Adrenal gland (tissue), 12 donors: ENCODE data around the gene LCN10. TPM values are rescaled to one million over a fixed set of nuclear protein-coding genes. Genes with fewer than 3 reads are reported as not detected.

Experiments used
- DNase-seq, 7 donors: peaks; one replicate each; pipeline ENCODE4 v3.0.0-alpha.2; 2019 to 2020
- H3K27ac ChIP-seq, 5 donors: fragments of 200-600 bp; sonication (generic) in 4 of 5; 1 replicate in 3 of 5; 2 replicates in 2 of 5; pipeline versions ENCODE4 v1.5.1 to v1.8.0; 2016 to 2020; ENCODE audit warnings: mild to moderate bottlenecking in 1 of 5
- H3K27me3 ChIP-seq: fragments of 200-600 bp; 2 replicates; pipeline ENCODE4 v1.8.0; 2021
- H3K36me3 ChIP-seq, 2 donors: fragments of 200-600 bp; replicated peaks in 1 of 2; 1 replicate in 1 of 2; 2 replicates in 1 of 2; pipeline versions ENCODE4 v1.5.1 to v1.8.0; 2018 to 2022
- H3K4me1 ChIP-seq, 2 donors: fragments of 200-600 bp; replicated peaks in 1 of 2; 1 replicate in 1 of 2; 2 replicates in 1 of 2; pipeline versions ENCODE4 v1.5.1 to v1.8.0; 2018 to 2021
- H3K4me3 ChIP-seq, 4 donors: fragments of 200-600 bp; sonication (generic) in 3 of 4; one replicate each; pipeline ENCODE4 v1.5.1; 2016 to 2018
- H3K9me3 ChIP-seq, 3 donors: fragments of 200-600 bp; sonication (generic) in 1 of 3; replicated peaks in 1 of 3; 1 replicate in 2 of 3; 2 replicates in 1 of 3; pipeline versions ENCODE4 v1.5.1 to v1.8.0; 2016 to 2021
- POLR2A ChIP-seq, 2 donors: fragments of 450-650 bp; IDR thresholded peaks; one replicate each; pipeline ENCODE4 v1.6.1; 2017; ENCODE audit warnings: antibody characterized with exemption in 2 of 2, mild to moderate bottlenecking in 2 of 2, moderate library complexity in 1 of 2
- WGBS, 4 donors: extraction: QIAGEN DNeasy Blood & Tissue Kit in 2 of 4; methylation state at CpG; one replicate each; pipeline versions ENCODE4 v1.1.5 to v1.1.7; 2013 to 2017; 5-methylcytosine and 5-hydroxymethylcytosine counted together
- intact Hi-C, 2 donors: fragments of 100-400 bp; cut with DNase I; formaldehyde crosslinking; loops; one replicate each; pipeline versions ENCODE4 v1.14.1 to v1.15.0; 2022 to 2023
- polyA plus RNA-seq, 3 donors: library from polyadenylated mRNA; stranded (reverse); fragments of 200-250 nt in 2 of 3; fragments of 350-450 nt in 1 of 3; fragmentation: Illumina TruSeq in 1 of 3; extraction: RNeasy Lipid Tissue Mini Kit (QIAGEN cat#74804) in 1 of 3; gene quantifications; one replicate each; pipeline ENCODE4 v1.2.3, GENCODE V29; 2013 to 2014
- total RNA-seq, 9 donors: library from RNA; depleted of rRNA in 4 of 9; stranded (reverse); fragments of >200 nt in 4 of 9; fragments of 120-200 nt in 1 of 9; fragmentation: NEBNext Ultra II Directional in 1 of 9; extraction: Animal tissue kit (Norgen Biotek cat#: 25700) in 1 of 9; gene quantifications; one replicate each; pipeline versions ENCODE4 v1.1.0 to v1.2.4, GENCODE V29; 2013 to 2023
- TF ChIP-seq, protein P1 (sequence below), 6 experiments: fragments of 450-650 bp in 4 of 6; fragments of 200-600 bp in 2 of 6; sonication (generic) in 1 of 6; IDR thresholded peaks; 1 replicate in 5 of 6; 2 replicates in 1 of 6; pipeline versions ENCODE4 v1.5.1 to v1.8.0; 2016 to 2021; ENCODE audit warnings: antibody characterized with exemption in 6 of 6, mild to moderate bottlenecking in 2 of 6, moderate library complexity in 1 of 6
- donor health status: healthy with polysubstance abuse.
- donor health status: Bipolar disorder and iron deficiency.
- donor health status: DM: yes; HTN: yes; CAD: no.
- donor health status: DM: no; HTN: no; CAD: no.
- donor health status: DM: no; HTN: no; CAD: no.
- donor health status: DM: yes; HTN: yes; CAD: no.

LCN10 gene
- total and polyA plus RNA-seq, 12 donors: 0.11 to 9.5 (median 0.84) TPM; not detected in 6

GRCh38 chr9:136748666-136749611 lies 6.2 kb upstream of the LCN10 start:
- no peak for TF ChIP-seq POLR2A (IDR thresholded peaks at IDR 0.05)
- TF ChIP-seq, protein P1, sequence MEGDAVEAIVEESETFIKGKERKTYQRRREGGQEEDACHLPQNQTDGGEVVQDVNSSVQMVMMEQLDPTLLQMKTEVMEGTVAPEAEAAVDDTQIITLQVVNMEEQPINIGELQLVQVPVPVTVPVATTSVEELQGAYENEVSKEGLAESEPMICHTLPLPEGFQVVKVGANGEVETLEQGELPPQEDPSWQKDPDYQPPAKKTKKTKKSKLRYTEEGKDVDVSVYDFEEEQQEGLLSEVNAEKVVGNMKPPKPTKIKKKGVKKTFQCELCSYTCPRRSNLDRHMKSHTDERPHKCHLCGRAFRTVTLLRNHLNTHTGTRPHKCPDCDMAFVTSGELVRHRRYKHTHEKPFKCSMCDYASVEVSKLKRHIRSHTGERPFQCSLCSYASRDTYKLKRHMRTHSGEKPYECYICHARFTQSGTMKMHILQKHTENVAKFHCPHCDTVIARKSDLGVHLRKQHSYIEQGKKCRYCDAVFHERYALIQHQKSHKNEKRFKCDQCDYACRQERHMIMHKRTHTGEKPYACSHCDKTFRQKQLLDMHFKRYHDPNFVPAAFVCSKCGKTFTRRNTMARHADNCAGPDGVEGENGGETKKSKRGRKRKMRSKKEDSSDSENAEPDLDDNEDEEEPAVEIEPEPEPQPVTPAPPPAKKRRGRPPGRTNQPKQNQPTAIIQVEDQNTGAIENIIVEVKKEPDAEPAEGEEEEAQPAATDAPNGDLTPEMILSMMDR (IDR thresholded peaks at IDR 0.05): no peak
- intact Hi-C loops: no loop called here
- Histone ChIP-seq H3K27ac (no peak overlapping the region), H3K4me3 (no peak overlapping the region), H3K36me3 (no peaks in the 10 kb centered on the region), H3K9me3 (no peaks in the 10 kb centered on the region), H3K27me3 (no peaks in the 10 kb centered on the region), H3K4me1 (peaks cover 5 to 9% of the 10 kb centered on the region in 2 donors)
- WGBS, 4 donors: 42 to 61% (median 58%) methylated on average over 11 to 21 of the region's 21 CpGs
- peak in 5 of 7 donors; percentile 54 to 68 (median 64) for DNase-seq

DNA sequence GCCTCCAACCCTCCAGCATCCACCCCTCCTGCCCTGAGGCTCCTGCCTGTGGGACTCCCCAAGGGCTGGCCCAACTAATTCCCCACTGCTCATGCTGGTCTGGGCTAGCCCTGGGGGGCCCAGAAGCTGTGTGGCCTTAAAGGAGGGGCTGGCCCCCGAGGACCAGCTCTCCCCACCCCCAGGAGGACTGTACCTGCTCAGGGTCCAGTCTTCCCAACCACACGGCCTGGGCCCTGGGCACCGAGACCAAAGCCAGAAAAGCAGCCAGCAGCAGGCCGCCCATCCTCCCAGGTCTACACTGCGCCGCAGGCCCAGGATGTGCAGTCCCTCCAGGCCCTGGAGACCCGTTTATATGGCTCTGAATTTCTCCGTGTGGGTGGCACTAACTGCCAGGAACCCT lies 5.5 kb upstream of the LCN10 start, which contains the start of gene LCN6:
LCN6 (minus strand) TSS at position 325 of the 400 bp plus-strand sequence; CDS start at position 283, 42 bp downstream.
- no peak within 1 kb of the TSS for H3K4me3 ChIP-seq
- H3K27ac ChIP-seq: no peak within 1 kb of the TSS
- DNase-seq: no peak
- peaks cover 4% of the 10 kb centered on the region for H3K27me3 ChIP-seq
- H3K36me3 ChIP-seq: no peaks in the 10 kb centered on the region
- no peak for TF ChIP-seq POLR2A (IDR thresholded peaks at IDR 0.05)
- TF ChIP-seq, protein P1 (IDR thresholded peaks at IDR 0.05): no peak
- peaks cover 5 to 9% of the 10 kb centered on the region in 2 donors for H3K4me1 ChIP-seq
- intact Hi-C loops: no loop called here
- WGBS, 4 donors: 70 to 76% (median 70%) methylated on average over 5 to 8 of the region's 8 CpGs
- H3K9me3 ChIP-seq: no peaks in the 10 kb centered on the region

DNA sequence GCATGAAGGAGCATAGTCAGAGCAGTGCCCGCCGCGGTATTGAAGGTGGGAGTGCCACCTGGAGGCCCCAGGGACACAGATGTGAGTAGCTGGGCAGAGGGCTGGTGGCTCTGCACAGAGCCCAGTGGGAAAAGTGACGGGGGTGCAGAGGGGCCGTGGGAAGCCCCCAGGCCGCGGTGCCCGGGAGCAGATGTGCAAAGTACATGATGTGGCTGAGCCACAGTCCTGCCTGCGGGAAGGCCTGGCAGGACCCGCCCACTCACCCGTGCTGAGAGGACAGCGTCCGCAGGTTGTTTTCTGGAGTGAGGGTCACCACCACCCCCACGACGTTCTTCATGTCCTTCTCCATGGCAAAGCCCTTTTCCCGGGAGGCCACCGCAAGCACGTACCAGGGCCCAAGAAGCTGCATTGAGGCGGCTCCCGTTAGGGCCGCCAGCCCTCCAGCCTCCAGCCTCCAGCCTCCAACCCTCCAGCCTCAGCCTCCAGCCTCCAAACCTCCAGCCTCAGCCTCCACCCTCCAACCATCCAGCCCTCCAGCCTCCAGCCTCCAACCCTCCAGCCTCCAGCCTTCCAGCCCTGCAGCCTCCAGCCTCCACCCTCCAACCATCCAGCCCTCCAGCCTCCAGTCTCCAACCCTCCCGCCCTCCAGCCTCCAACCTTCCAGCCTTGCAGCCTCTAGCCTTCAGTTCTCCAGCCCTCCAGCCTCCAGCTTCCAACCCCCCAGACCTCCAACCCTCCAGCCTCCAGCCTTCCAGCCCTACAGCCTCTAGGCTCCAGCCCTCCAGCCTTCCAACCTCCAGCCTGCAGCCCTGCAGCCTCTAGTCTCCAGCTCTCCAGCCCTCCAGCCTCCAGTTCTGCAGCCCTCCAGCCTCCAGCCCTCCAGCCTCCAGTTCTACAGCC lies 4.7 kb upstream of the LCN10 start:
- intact Hi-C loops: no loop called here
- Histone ChIP-seq H3K36me3 (no peaks in the 10 kb centered on the region), H3K27ac (no peak overlapping the region), H3K4me1 (peaks cover 5 to 9% of the 10 kb centered on the region in 2 donors), H3K4me3 (no peak overlapping the region), H3K27me3 (peaks cover 12% of the 10 kb centered on the region), H3K9me3 (no peaks in the 10 kb centered on the region)
- no peak for DNase-seq
- 85 to 93% (median 91%) methylated on average over 13 to 22 of the region's 22 CpGs for WGBS, 4 donors
- no peak for TF ChIP-seq POLR2A (IDR thresholded peaks at IDR 0.05)
- TF ChIP-seq, protein P1 (IDR thresholded peaks at IDR 0.05): no peak

GRCh38 chr9:136746621-136747020 lies 3.9 kb upstream of the LCN10 start:
- H3K36me3 ChIP-seq: no peaks in the 10 kb centered on the region
- WGBS, 4 donors: 83 to 98% (median 94%) methylated on average over 3 to 18 of the region's 18 CpGs
- no peaks in the 10 kb centered on the region for H3K9me3 ChIP-seq
- TF ChIP-seq, protein P1 (IDR thresholded peaks at IDR 0.05): no peak
- TF ChIP-seq POLR2A (IDR thresholded peaks at IDR 0.05): no peak
- peaks cover 5 to 9% of the 10 kb centered on the region in 2 donors for H3K4me1 ChIP-seq
- intact Hi-C loops: no loop called here
- DNase-seq: no peak
- H3K27me3 ChIP-seq: peaks cover 20% of the 10 kb centered on the region
- no peak overlapping the region for H3K4me3 ChIP-seq
- H3K27ac ChIP-seq: no peak overlapping the region
